GM12874 (cell line): Measurements from ENCODE around the gene SUGCT.

Experiments used
- CTCF ChIP-seq: IDR thresholded peaks from 2 replicates; pipeline ENCODE4 v1.5.1; 2011; ENCODE audit warnings: low read depth, mild to moderate bottlenecking, control low read depth, low read length, moderate library complexity; ENCODE audit not compliant: insufficient read depth

Gene SUGCT

DNA sequence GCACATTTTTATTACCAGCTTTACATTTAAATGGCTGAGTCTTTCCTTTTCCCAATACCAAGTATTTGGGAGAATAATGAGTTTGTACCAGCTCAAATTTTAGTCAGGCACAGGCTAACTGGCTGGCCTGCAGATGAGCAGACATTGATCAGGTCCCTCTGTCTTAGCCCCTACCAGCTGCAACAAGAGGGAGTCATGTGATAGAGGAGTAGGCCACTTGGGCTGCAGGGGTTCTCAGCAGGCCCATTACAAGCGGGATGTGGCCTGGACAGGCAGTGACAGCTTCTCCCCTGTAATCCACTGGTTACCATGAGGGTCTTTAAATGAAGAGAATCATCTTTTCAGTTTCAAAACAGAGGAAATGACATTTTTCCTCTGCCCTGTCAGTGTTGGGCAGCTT is 283.6 kb downstream of the SUGCT start:
- TF ChIP-seq CTCF: no peak

DNA sequence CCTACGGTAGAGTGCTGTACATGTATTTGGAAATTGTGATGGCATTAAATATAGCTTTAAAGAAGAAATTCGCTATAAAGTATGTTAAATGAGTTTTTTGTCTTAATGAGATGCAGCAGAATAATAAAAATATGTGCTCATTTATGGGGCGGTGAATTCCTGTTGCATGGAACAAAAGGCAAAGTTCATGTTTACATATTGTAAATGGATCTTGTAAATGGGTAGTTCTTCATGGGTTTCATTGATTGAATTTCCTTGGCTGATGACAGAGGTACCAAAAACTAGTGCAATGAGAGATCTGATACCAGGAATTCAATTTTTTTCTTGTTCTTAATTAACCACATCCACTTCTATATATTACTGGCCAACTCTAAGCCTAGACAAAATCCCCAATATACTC is 284.2 kb downstream of the SUGCT start:
- no peak for TF ChIP-seq CTCF

- TF ChIP-seq CTCF: no peak
Measured at GRCh38 chr7:40419806-40420205, 285.0 kb downstream of the SUGCT start.

GRCh38 chr7:40421433-40421832 is 286.6 kb downstream of the SUGCT start:
- no peak for TF ChIP-seq CTCF

DNA sequence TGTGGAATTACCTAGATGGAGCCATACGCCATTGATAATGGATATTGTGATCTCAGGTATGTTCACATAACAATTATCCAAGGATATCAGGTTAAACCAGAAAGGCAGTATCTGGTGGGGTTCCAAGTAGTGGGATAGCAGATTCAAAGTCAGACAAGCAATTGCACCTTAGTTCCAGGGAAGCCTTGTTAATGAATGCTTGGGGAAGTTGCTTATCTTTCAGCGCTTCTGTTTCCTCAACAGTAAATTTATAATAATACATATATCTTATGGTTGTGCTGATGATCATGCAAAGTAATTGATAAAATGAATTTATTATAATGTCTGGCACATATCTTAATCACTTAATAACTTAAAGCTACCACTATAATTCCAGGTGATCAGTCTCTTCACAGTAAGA is 290.9 kb downstream of the SUGCT start:
- no peak for TF ChIP-seq CTCF

DNA sequence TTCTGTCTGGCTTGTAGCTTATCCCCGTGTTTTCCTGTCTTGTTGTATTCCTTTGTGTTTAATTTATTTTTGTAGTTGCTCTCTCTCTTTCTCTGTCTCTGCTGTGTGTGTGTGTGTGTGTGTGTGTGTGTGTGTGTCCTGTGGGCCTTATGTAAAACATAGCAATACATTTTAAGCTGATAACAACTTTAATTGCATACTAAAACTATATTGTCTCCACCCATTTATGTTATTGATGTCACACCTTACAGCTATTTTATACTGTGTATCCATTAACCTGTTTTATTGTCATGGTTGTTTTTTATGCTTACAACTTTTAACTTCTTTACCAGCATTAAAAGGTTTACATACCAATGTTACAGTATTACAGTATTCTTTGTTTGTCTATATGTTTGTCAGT is 293.6 kb downstream of the SUGCT start:
- no peak for TF ChIP-seq CTCF

GRCh38 chr7:40429826-40430225 is 295.0 kb downstream of the SUGCT start:
- TF ChIP-seq CTCF: no peak

DNA sequence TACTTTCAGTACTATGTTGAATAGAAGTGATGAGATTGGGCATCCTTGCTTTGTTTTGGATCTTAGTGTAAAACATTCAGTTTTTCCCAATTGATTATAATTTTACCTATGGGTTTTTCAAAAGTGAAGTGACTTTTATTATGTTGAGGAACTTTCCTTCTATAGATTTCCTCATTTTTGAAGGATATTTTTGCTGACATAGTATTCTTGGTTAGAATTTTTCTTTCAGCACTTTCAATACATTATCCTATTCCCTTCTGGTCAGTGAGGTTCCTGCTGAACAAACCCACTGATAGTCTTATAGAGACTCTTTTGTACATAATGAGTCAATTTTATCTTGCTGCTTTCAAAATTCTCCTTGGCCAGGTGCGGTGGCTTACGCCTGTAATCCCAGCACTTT is 297.2 kb downstream of the SUGCT start:
- no peak for TF ChIP-seq CTCF
